Adrenal gland (tissue), 12 donors: Measurements from ENCODE around the gene PEAR1. TPM values are rescaled to one million over a fixed set of nuclear protein-coding genes. Genes with fewer than 3 reads are reported as not detected.
A peak's percentile ranks its signal among the peaks of the same experiment; 100 is the strongest.

Source experiments
- DNase-seq, 7 donors: peaks; one replicate each; pipeline ENCODE4 v3.0.0-alpha.2; 2019 to 2020
- H3K27ac ChIP-seq, 5 donors: fragments of 200-600 bp; sonication (generic) in 4 of 5; 1 replicate in 3 of 5; 2 replicates in 2 of 5; pipeline versions ENCODE4 v1.5.1 to v1.8.0; 2016 to 2020; ENCODE audit warnings: mild to moderate bottlenecking in 1 of 5
- H3K27me3 ChIP-seq: fragments of 200-600 bp; 2 replicates; pipeline ENCODE4 v1.8.0; 2021
- H3K36me3 ChIP-seq, 2 donors: fragments of 200-600 bp; replicated peaks in 1 of 2; 1 replicate in 1 of 2; 2 replicates in 1 of 2; pipeline versions ENCODE4 v1.5.1 to v1.8.0; 2018 to 2022
- H3K4me1 ChIP-seq, 2 donors: fragments of 200-600 bp; replicated peaks in 1 of 2; 1 replicate in 1 of 2; 2 replicates in 1 of 2; pipeline versions ENCODE4 v1.5.1 to v1.8.0; 2018 to 2021
- H3K4me3 ChIP-seq, 4 donors: fragments of 200-600 bp; sonication (generic) in 3 of 4; one replicate each; pipeline ENCODE4 v1.5.1; 2016 to 2018
- H3K9me3 ChIP-seq, 3 donors: fragments of 200-600 bp; sonication (generic) in 1 of 3; replicated peaks in 1 of 3; 1 replicate in 2 of 3; 2 replicates in 1 of 3; pipeline versions ENCODE4 v1.5.1 to v1.8.0; 2016 to 2021
- POLR2A ChIP-seq, 2 donors: fragments of 450-650 bp; IDR thresholded peaks; one replicate each; pipeline ENCODE4 v1.6.1; 2017; ENCODE audit warnings: antibody characterized with exemption in 2 of 2, mild to moderate bottlenecking in 2 of 2, moderate library complexity in 1 of 2
- WGBS, 4 donors: extraction: QIAGEN DNeasy Blood & Tissue Kit in 2 of 4; methylation state at CpG; one replicate each; pipeline versions ENCODE4 v1.1.5 to v1.1.7; 2013 to 2017; 5-methylcytosine and 5-hydroxymethylcytosine counted together
- intact Hi-C, 2 donors: fragments of 100-400 bp; cut with DNase I; formaldehyde crosslinking; loops; one replicate each; pipeline versions ENCODE4 v1.14.1 to v1.15.0; 2022 to 2023
- polyA plus RNA-seq, 3 donors: library from polyadenylated mRNA; stranded (reverse); fragments of 200-250 nt in 2 of 3; fragments of 350-450 nt in 1 of 3; fragmentation: Illumina TruSeq in 1 of 3; extraction: RNeasy Lipid Tissue Mini Kit (QIAGEN cat#74804) in 1 of 3; gene quantifications; one replicate each; pipeline ENCODE4 v1.2.3, GENCODE V29; 2013 to 2014
- total RNA-seq, 9 donors: library from RNA; depleted of rRNA in 4 of 9; stranded (reverse); fragments of >200 nt in 4 of 9; fragments of 120-200 nt in 1 of 9; fragmentation: NEBNext Ultra II Directional in 1 of 9; extraction: Animal tissue kit (Norgen Biotek cat#: 25700) in 1 of 9; gene quantifications; one replicate each; pipeline versions ENCODE4 v1.1.0 to v1.2.4, GENCODE V29; 2013 to 2023
- TF ChIP-seq, protein P1 (sequence below), 6 experiments: fragments of 450-650 bp in 4 of 6; fragments of 200-600 bp in 2 of 6; sonication (generic) in 1 of 6; IDR thresholded peaks; 1 replicate in 5 of 6; 2 replicates in 1 of 6; pipeline versions ENCODE4 v1.5.1 to v1.8.0; 2016 to 2021; ENCODE audit warnings: antibody characterized with exemption in 6 of 6, mild to moderate bottlenecking in 2 of 6, moderate library complexity in 1 of 6
- donor health status: healthy with polysubstance abuse.
- donor health status: Bipolar disorder and iron deficiency.
- donor health status: DM: yes; HTN: yes; CAD: no.
- donor health status: DM: no; HTN: no; CAD: no.
- donor health status: DM: no; HTN: no; CAD: no.
- donor health status: DM: yes; HTN: yes; CAD: no.

The PEAR1 gene
- total and polyA plus RNA-seq, 12 donors = 4.2 to 31.1 (median 10.4) TPM

DNA sequence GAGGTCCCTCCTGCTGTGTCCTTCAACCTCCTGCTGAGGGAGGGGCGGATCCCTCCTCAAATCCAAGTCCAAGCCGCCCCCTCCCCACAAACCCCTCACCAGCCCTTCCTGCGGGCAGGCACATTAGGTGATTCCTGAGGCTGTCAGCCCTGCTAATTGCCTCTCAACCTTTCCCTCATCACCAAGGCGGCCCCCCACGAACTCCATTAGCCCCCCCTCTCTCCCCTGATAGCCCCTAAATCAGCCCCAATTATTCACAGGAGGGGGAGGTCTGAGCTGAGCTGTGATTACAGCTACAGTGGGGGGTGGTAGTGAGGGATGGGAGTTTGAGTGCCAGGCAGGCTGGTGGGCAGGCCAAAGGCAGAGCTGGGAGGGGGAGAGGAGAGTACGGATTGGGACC is 5.8 kb upstream of the PEAR1 start:
- Histone ChIP-seq H3K4me1 (peaks cover 0 to 9% of the 10 kb centered on the region in 2 donors), H3K27me3 (no peaks in the 10 kb centered on the region), H3K4me3 (no peak overlapping the region), H3K27ac (no peak overlapping the region), H3K9me3 (no peaks in the 10 kb centered on the region), H3K36me3 (no peaks in the 10 kb centered on the region)
- WGBS, 4 donors = 30 to 42% (median 41%) methylated on average over 5 to 6 of the region's 6 CpGs
- TF ChIP-seq, protein P1, sequence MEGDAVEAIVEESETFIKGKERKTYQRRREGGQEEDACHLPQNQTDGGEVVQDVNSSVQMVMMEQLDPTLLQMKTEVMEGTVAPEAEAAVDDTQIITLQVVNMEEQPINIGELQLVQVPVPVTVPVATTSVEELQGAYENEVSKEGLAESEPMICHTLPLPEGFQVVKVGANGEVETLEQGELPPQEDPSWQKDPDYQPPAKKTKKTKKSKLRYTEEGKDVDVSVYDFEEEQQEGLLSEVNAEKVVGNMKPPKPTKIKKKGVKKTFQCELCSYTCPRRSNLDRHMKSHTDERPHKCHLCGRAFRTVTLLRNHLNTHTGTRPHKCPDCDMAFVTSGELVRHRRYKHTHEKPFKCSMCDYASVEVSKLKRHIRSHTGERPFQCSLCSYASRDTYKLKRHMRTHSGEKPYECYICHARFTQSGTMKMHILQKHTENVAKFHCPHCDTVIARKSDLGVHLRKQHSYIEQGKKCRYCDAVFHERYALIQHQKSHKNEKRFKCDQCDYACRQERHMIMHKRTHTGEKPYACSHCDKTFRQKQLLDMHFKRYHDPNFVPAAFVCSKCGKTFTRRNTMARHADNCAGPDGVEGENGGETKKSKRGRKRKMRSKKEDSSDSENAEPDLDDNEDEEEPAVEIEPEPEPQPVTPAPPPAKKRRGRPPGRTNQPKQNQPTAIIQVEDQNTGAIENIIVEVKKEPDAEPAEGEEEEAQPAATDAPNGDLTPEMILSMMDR (IDR thresholded peaks at IDR 0.05) = no peak
- TF ChIP-seq POLR2A (IDR thresholded peaks at IDR 0.05) = no peak
- intact Hi-C loops = loop anchor here in 1 of 2 donors (5.0 kb wide), 1 partner anchor 45 kb away; no protein-coding TSS in a partner anchor
- no peak for DNase-seq

- no peaks in the 10 kb centered on the region for H3K36me3 ChIP-seq
- intact Hi-C loops = loop anchor here in 1 of 2 donors (5.0 kb wide), 1 partner anchor 48 kb away; no protein-coding TSS in a partner anchor
- peak; percentile 71 to 95 (median 87) for DNase-seq
- no peak overlapping the region for H3K27ac ChIP-seq
- H3K4me3 ChIP-seq = no peak overlapping the region
- TF ChIP-seq POLR2A (IDR thresholded peaks at IDR 0.05) = no peak
- TF ChIP-seq, protein P1 (IDR thresholded peaks at IDR 0.05) = peak; percentile 41 to 86 (median 80)
- H3K9me3 ChIP-seq = no peaks in the 10 kb centered on the region
- H3K4me1 ChIP-seq = peaks cover 0 to 15% of the 10 kb centered on the region in 2 donors
- 38 to 45% (median 43%) methylated on average over 8 of the region's 8 CpGs for WGBS, 4 donors
- H3K27me3 ChIP-seq = peaks cover 8% of the 10 kb centered on the region
Measured at GRCh38 chr1:156889802-156890580, 3.5 kb upstream of the PEAR1 start.

DNA sequence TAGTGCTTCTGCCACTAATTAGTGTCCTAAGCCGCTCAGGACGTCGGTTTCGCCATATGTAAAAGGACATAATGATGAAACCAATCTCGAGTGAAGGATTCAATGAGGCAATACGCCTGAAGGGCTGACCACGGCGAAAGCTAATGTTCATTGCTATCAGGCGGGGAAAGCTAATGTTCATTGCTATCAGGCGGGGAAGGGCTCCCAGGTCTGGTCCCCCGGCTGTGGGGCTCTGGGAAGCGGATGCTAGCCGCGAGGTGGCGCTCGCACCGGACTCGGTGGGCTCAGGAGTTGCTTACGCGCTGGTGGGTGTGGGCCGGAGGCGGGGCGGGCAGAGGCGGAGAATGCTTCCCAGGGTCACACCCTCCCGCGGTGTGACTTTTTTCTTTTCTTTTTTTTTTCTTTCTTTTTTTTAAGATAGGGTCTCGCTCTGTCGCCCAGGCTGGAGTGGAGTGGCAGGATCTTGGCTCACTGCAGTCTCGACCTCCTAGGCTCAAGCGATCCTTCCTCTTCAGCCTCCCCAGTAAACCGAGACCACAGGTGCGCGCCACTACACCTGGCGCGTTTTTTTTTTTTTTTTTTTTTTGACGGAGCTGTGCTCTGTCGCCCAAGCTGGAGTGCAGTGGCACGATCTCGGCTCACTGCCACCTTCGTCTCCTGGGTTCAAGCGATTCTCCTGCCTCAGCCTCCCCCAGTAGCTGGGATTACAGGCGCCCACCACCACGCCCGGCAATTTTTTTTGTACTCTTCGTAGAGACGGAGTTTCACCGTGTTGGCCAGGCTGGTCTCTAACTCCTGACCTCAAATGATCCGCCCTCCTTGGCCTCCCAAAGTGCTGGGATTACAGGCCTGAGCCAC is 1.1 kb upstream of the PEAR1 start:
- DNase-seq = peak; percentile 85 to 96 (median 92)
- no peaks in the 10 kb centered on the region for H3K36me3 ChIP-seq
- H3K9me3 ChIP-seq = no peaks in the 10 kb centered on the region
- intact Hi-C loops = no loop called here
- H3K4me3 ChIP-seq = peak overlapping the region in 1 of 4 donors; percentile 52
- TF ChIP-seq, protein P1 (IDR thresholded peaks at IDR 0.05) = peak; percentile 77 to 89 (median 82)
- TF ChIP-seq POLR2A (IDR thresholded peaks at IDR 0.05) = no peak
- H3K27me3 ChIP-seq = peaks cover 8% of the 10 kb centered on the region
- 4 to 10% (median 6%) methylated on average over 43 to 48 of the region's 48 CpGs for WGBS, 4 donors
- peaks cover 0 to 28% of the 10 kb centered on the region in 2 donors for H3K4me1 ChIP-seq
- peak overlapping the region in 4 of 5 donors; percentile 54 to 89 (median 79) for H3K27ac ChIP-seq

DNA sequence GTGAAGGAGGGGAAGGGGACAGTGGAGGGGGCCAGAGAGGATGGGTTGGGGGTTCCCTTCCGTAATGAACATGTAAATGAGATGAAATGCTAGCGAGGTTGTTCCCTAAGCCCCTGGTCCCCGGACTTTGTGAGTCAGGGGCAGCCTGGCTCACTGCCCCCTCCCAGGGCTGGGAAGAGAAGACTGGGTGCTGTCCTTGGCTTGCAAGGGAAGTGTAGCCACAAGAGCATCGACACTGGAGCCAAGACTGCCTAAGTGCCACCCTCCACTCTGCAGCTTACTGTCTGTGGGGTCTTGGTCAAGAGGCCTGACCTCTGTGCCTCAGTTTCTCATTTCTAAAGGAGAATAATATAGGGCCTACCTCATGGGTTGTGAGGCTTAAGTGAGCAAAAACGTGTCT is 483 bp downstream of the PEAR1 start:
- no peaks in the 10 kb centered on the region for H3K9me3 ChIP-seq
- H3K27ac ChIP-seq = peak overlapping the region in 4 of 5 donors; percentile 54 to 89 (median 79)
- intact Hi-C loops = loop anchor here in 1 of 2 donors (2.0 kb wide), 1 partner anchor 29 kb away; no protein-coding TSS in a partner anchor
- peaks cover 0 to 33% of the 10 kb centered on the region in 2 donors for H3K4me1 ChIP-seq
- H3K27me3 ChIP-seq = peaks cover 8% of the 10 kb centered on the region
- DNase-seq = no peak
- TF ChIP-seq, protein P1 (IDR thresholded peaks at IDR 0.05) = no peak
- TF ChIP-seq POLR2A (IDR thresholded peaks at IDR 0.05) = no peak
- H3K4me3 ChIP-seq = peak overlapping the region in 1 of 4 donors; percentile 52
- WGBS, 4 donors = 20 to 38% (median 31%) methylated on average over 5 of the region's 5 CpGs
- H3K36me3 ChIP-seq = no peaks in the 10 kb centered on the region
